Esophagus (tissue), 2 donors: Measurements from ENCODE around the gene CHML. TPM values are rescaled to one million over a fixed set of nuclear protein-coding genes. Genes with fewer than 3 reads are reported as not detected.

Source experiments
- H3K27ac ChIP-seq, 2 donors: one replicate each; pipeline ENCODE4 v1.5.1; 2013; ENCODE audit warnings: low read depth in 2 of 2, mild to moderate bottlenecking in 2 of 2, inconsistent platforms in 1 of 2, low read length in 1 of 2, moderate library complexity in 1 of 2
- H3K27me3 ChIP-seq, 2 donors: one replicate each; pipeline ENCODE4 v1.6.1; 2013; ENCODE audit warnings: low read length in 2 of 2, control low read depth in 1 of 2, mild to moderate bottlenecking in 1 of 2; ENCODE audit not compliant: insufficient read depth in 2 of 2, control insufficient read depth in 1 of 2
- H3K36me3 ChIP-seq, 2 donors: one replicate each; pipeline ENCODE4 v1.6.1; 2013; ENCODE audit warnings: low read length in 1 of 2; ENCODE audit not compliant: control insufficient read depth in 2 of 2, insufficient read depth in 2 of 2
- H3K4me1 ChIP-seq, 2 donors: one replicate each; pipeline ENCODE4 v1.6.1; 2013; ENCODE audit warnings: low read length in 1 of 2; ENCODE audit not compliant: control insufficient read depth in 2 of 2, insufficient read depth in 2 of 2
- H3K4me3 ChIP-seq, 2 donors: one replicate each; pipeline ENCODE4 v1.5.1; 2013; ENCODE audit warnings: low read length in 2 of 2, mild to moderate bottlenecking in 2 of 2, low read depth in 1 of 2, moderate library complexity in 1 of 2
- H3K9me3 ChIP-seq, 2 donors: one replicate each; pipeline ENCODE4 v1.6.1; 2013; ENCODE audit warnings: mild to moderate bottlenecking in 2 of 2, low read depth in 1 of 2, low read length in 1 of 2, moderate library complexity in 1 of 2; ENCODE audit not compliant: control insufficient read depth in 2 of 2, insufficient read depth in 1 of 2
- WGBS, 2 donors: extraction: QIAGEN DNeasy Blood & Tissue Kit; methylation state at CpG; one replicate each; pipeline ENCODE4 v1.1.7; 2013; 5-methylcytosine and 5-hydroxymethylcytosine counted together
- polyA plus RNA-seq, 2 donors: library from polyadenylated mRNA; stranded (reverse); fragments of 200-250 nt; gene quantifications; one replicate each; pipeline ENCODE4 v1.2.3, GENCODE V29; 2013
- donor health status: healthy with polysubstance abuse.
- donor health status: Bipolar disorder and iron deficiency.

The CHML gene
- polyA plus RNA-seq, 2 donors = 1.3 to 1.6 TPM

DNA sequence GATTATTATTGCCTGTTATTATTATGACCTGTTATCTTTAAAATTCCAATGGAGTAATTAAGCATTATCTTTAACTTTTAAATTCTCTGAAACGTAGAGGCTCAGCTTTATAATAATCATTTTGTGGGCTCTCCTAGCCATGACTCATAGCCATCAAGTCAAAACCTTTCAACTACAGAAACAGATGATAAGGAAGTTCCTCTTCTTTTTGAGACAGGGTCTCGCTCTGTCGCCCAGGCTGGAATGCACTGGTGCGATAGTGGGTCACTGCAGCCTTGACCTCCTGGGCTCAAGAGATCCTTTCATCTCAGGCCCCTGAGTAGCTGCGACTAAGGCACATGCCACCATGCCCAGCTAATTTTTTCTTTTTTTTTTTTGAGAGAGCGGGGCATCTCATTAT, 43.5 kb downstream of the CHML start:
- no peak overlapping the region for H3K27ac ChIP-seq
- H3K9me3 ChIP-seq = no peaks in the 10 kb centered on the region
- 92 to 95% methylated on average over 6 of the region's 6 CpGs for WGBS, 2 donors
- no peaks in the 10 kb centered on the region for H3K36me3 ChIP-seq
- no peaks in the 10 kb centered on the region for H3K4me1 ChIP-seq
- H3K4me3 ChIP-seq = no peak overlapping the region
- H3K27me3 ChIP-seq = no peaks in the 10 kb centered on the region

DNA sequence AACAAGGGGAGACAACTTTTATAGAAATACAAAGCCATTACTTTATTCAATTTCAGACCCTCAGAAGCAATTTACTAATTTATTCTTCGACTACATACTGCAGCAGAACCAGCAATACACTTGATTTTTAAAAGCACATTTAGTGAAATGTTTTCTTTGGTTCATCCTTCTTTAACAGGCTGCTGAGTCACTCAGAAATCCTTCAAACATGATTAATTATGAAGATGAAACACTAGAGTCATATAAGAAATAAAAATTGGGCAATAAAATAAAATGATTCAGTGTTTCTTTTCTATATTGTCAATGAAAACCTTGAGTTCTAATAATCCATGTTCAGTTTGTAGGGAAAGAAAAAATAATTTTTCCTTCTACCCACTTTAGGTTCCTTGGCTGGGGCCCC, 47.0 kb downstream of the CHML start:
- Histone ChIP-seq H3K4me1 (no peaks in the 10 kb centered on the region), H3K27ac (no peak overlapping the region)
- 78 to 84% methylated on average over 1 of the region's 1 CpG for WGBS, 2 donors

DNA sequence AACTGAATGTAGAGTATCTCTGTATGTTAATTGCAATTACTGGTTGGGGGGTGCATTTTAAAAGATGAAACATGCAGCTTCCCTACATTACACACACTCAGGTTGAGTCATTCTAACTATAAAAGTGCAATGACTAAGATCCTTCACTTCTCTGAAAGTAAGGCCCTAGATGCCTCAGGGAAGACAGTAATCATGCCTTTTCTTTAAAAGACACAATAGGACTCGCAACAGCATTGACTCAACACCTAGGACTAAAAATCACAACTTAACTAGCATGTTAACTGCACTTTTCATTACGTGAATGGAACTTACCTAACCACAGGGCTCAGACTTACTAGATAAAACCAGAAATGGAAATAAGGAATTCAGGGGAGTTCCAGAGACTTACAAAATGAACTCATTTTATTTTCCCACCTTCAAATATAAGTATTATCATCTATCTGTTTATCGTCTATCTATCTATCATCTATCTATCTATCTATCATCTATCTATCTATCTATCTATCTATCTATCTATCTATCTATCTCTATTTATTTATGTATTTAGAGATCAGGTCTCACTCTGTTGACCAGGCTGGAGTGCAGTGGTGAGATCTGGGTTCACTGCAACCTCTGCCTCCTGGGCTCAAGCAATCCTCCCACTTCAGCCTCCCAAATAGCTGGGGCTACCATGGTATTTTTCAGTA, 47.8 kb downstream of the CHML start:
- no peak overlapping the region for H3K27ac ChIP-seq
- H3K36me3 ChIP-seq = no peaks in the 10 kb centered on the region
- H3K27me3 ChIP-seq = no peaks in the 10 kb centered on the region
- no peaks in the 10 kb centered on the region for H3K9me3 ChIP-seq
- WGBS, 2 donors = 63 to 78% methylated on average over 3 of the region's 3 CpGs
- H3K4me1 ChIP-seq = no peaks in the 10 kb centered on the region
- H3K4me3 ChIP-seq = no peak overlapping the region

More for the DNA sequence above, 47.0 kb downstream of the CHML start:
- H3K36me3 ChIP-seq = no peaks in the 10 kb centered on the region
- H3K4me3 ChIP-seq = no peak overlapping the region
- no peaks in the 10 kb centered on the region for H3K27me3 ChIP-seq
- H3K9me3 ChIP-seq = no peaks in the 10 kb centered on the region

DNA sequence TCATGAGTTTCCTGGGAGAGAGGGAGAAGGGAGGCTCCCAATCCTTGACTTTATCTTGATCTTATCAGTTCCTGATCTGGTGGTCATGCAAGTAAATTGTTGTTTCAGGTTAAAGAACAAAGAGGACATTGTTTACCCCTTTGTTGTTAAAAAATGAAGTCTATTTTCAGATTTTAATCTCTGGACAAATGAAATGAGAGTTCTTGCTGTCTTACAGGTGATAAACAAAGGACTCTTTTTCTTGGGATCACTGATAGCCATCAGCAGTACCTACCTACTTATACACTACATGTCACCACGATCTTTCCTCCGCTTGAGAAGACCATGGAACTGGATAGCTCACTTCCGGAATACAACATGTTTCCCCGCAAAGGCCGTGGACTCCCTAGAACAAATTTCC, 48.4 kb downstream of the CHML start:
- H3K36me3 ChIP-seq = no peaks in the 10 kb centered on the region
- WGBS, 2 donors = 68 to 85% methylated on average over 5 of the region's 5 CpGs
- no peaks in the 10 kb centered on the region for H3K27me3 ChIP-seq
- no peak overlapping the region for H3K27ac ChIP-seq
- no peaks in the 10 kb centered on the region for H3K4me1 ChIP-seq
- H3K4me3 ChIP-seq = no peak overlapping the region
- H3K9me3 ChIP-seq = no peaks in the 10 kb centered on the region

DNA sequence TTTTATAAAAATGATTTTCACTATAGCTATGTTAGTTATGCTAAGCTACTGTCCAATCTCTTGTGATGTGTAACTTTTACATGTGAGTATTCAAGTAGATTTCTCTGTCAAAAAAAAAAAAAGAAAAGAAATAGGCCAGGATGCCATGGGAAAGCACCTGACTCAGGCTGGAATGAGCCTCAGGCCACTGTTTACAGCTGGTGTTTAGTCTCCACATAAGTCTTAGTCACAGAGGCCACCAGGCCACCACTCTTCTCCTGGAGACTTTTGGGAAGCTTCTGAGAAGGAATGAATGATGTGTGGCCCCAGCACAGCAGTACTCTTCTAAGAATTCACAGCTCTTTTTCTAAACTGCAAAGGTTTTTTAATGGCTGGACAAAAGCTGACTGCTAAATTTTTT, 48.9 kb downstream of the CHML start:
- Histone ChIP-seq H3K9me3 (no peaks in the 10 kb centered on the region), H3K36me3 (no peaks in the 10 kb centered on the region), H3K4me1 (no peaks in the 10 kb centered on the region), H3K4me3 (no peak overlapping the region), H3K27ac (no peak overlapping the region), H3K27me3 (no peaks in the 10 kb centered on the region)

DNA sequence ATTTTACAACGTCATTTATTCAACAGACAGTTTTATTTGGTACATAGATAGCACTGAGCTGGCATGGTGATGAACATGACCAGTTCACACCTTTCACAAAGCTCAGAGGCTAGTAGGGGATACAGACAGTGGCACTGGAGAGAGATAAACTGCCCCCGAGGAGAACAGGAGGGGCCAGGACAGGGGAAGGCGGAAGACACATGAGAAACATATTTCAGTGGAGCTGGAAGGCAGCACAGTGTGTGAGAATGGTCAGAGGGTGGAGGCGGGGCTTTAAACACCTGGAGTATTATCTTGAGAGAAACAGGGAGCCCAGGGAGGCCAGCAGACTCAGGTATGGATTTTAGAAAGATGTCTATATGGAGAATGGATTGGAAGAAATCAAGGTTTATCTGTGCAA, 49.5 kb downstream of the CHML start:
- no peaks in the 10 kb centered on the region for H3K27me3 ChIP-seq
- H3K4me1 ChIP-seq = no peaks in the 10 kb centered on the region
- no peaks in the 10 kb centered on the region for H3K36me3 ChIP-seq
- no peaks in the 10 kb centered on the region for H3K9me3 ChIP-seq
- WGBS, 2 donors = 67 to 73% methylated on average over 4 of the region's 4 CpGs
- no peak overlapping the region for H3K27ac ChIP-seq
- H3K4me3 ChIP-seq = no peak overlapping the region

Other genes starting within 250 kb of the CHML start
- gene FH, start 120.6 kb downstream of the CHML start, polyA plus RNA-seq = 10 to 100 TPM; 39.5 to 58.6 TPM
- gene KMO, start 108.0 kb downstream of the CHML start, polyA plus RNA-seq = under 1 TPM; 0.05 to 0.14 TPM
- gene OPN3, start within 50 bp of the CHML start, polyA plus RNA-seq = 10 to 100 TPM; 10.0 to 13.2 TPM
- not detected for gene WDR64, start 11.9 kb upstream of the CHML start, polyA plus RNA-seq
- 1 to 10 TPM; 1.2 to 2.7 TPM for gene EXO1, start 207.8 kb upstream of the CHML start, polyA plus RNA-seq